SK-N-SH treated with all-trans-retinoic acid at 6 μM for 48 hours (cell line): ENCODE measurements around the gene NOLC1.
A peak's percentile ranks its signal among the peaks of the same experiment; 100 is the strongest.

Source experiments
- ATAC-seq: fragments of 200-7000 bp; cut with Tn5 transposase; 3 replicates; pipeline ENCODE4 v1.9.1; 2020; ENCODE audit warnings: mild to moderate bottlenecking, moderate library complexity
- ARNTL ChIP-seq: fragments of 450-650 bp; formaldehyde crosslinking; IDR thresholded peaks from 2 replicates; pipeline ENCODE4 v1.5.0; 2020; ENCODE audit warnings: low read depth, mild to moderate bottlenecking, moderate library complexity, borderline replicate concordance
- BACH2 ChIP-seq: fragments of 250-450 bp; sonication (Bioruptor Pico); IDR thresholded peaks from 2 replicates; pipeline ENCODE4 v1.9.0; 2021; ENCODE audit warnings: mild to moderate bottlenecking, borderline replicate concordance
- CSRNP3 ChIP-seq: fragments of 250-450 bp; sonication (Bioruptor Pico); IDR thresholded peaks from 2 replicates; pipeline ENCODE4 v1.5.1; 2021; ENCODE audit warnings: mild to moderate bottlenecking, moderate library complexity
- GLIS3 ChIP-seq: fragments of 250-450 bp; sonication (Bioruptor Pico); IDR thresholded peaks from 2 replicates; pipeline ENCODE4 v1.5.0; 2020; ENCODE audit warnings: mild to moderate bottlenecking, moderate library complexity
- ISL1 ChIP-seq: fragments of 250-450 bp; sonication (Bioruptor Pico); IDR thresholded peaks from 2 replicates; pipeline ENCODE4 v2.1.2; 2022; ENCODE audit warnings: mild to moderate bottlenecking, moderate library complexity
- OSR1 ChIP-seq: fragments of 250-450 bp; sonication (Bioruptor Pico); IDR thresholded peaks from 2 replicates; pipeline ENCODE4 v1.8.0; 2022; ENCODE audit warnings: moderate library complexity, mild to moderate bottlenecking, inconsistent platforms
- PATZ1 ChIP-seq: fragments of 250-450 bp; sonication (Bioruptor Pico); IDR thresholded peaks from 2 replicates; pipeline ENCODE4 v1.8.0; 2020; ENCODE audit warnings: mild to moderate bottlenecking, moderate library complexity, borderline replicate concordance
- POU6F1 ChIP-seq: fragments of 250-450 bp; sonication (Bioruptor Pico); IDR thresholded peaks from 2 replicates; pipeline ENCODE4 v1.8.0; 2021; ENCODE audit warnings: low read depth, mild to moderate bottlenecking, moderate library complexity, borderline replicate concordance
- PPARA ChIP-seq: fragments of 250-450 bp; sonication (Bioruptor Pico); IDR thresholded peaks from 2 replicates; pipeline ENCODE4 v1.5.0; 2020; ENCODE audit warnings: mild to moderate bottlenecking, borderline replicate concordance
- RARB ChIP-seq: fragments of 250-450 bp; sonication (Bioruptor Pico); IDR thresholded peaks from 2 replicates; pipeline ENCODE4 v1.8.0; 2021; ENCODE audit warnings: mild to moderate bottlenecking, moderate library complexity
- SNAI2 ChIP-seq: fragments of 250-450 bp; sonication (Bioruptor Pico); IDR thresholded peaks from 2 replicates; pipeline ENCODE4 v1.5.0; 2020; ENCODE audit warnings: mild to moderate bottlenecking, moderate library complexity
- TCF4 ChIP-seq: fragments of 250-450 bp; sonication (Bioruptor Pico); IDR thresholded peaks from 2 replicates; pipeline ENCODE4 v1.8.0; 2021; ENCODE audit warnings: mild to moderate bottlenecking, moderate library complexity, borderline replicate concordance
- TOX ChIP-seq: fragments of 250-450 bp; sonication (Bioruptor Pico); IDR thresholded peaks from 2 replicates; pipeline ENCODE4 v1.8.0; 2021; ENCODE audit warnings: mild to moderate bottlenecking, moderate library complexity, borderline replicate concordance
- TSHZ2 ChIP-seq: fragments of 250-450 bp; sonication (Bioruptor Pico); IDR thresholded peaks from 2 replicates; pipeline ENCODE4 v1.5.0; 2020; ENCODE audit warnings: mild to moderate bottlenecking, moderate library complexity
- ZNF565 ChIP-seq: fragments of 450-650 bp; formaldehyde crosslinking; conservative IDR thresholded peaks from 2 replicates; pipeline ENCODE4 v1.5.0; 2020; ENCODE audit warnings: low read depth, mild to moderate bottlenecking, moderate library complexity
- ZNF70 ChIP-seq: fragments of 450-650 bp; formaldehyde crosslinking; IDR thresholded peaks from 2 replicates; pipeline ENCODE4 v1.5.0; 2020; ENCODE audit warnings: mild to moderate bottlenecking, moderate library complexity

NOLC1 gene

GRCh38 chr10:102114861-102115618 lies 37.1 kb upstream of the NOLC1 start:
- ATAC-seq, result peak; percentile 77
- no peak for TF ChIP-seq SNAI2
- TF ChIP-seq POU6F1 (CRISPR knock-in tag), result no peak
- TF ChIP-seq PATZ1 (CRISPR knock-in tag), result peak; percentile 77; the same call in 1 of the 2 replicates
- no peak for TF ChIP-seq ZNF565 (CRISPR knock-in tag)

- ATAC-seq, result no peak
- TF ChIP-seq POU6F1 (CRISPR knock-in tag) (no peak), TCF4 (no peak), PPARA (CRISPR knock-in tag) (no peak), ISL1 (CRISPR knock-in tag) (no peak), CSRNP3 (CRISPR knock-in tag) (no peak), SNAI2 (no peak), OSR1 (CRISPR knock-in tag) (no peak), GLIS3 (CRISPR knock-in tag) (no peak), TSHZ2 (no peak), RARB (CRISPR knock-in tag) (no peak), ZNF70 (CRISPR knock-in tag) (no peak)
Measured at GRCh38 chr10:102115775-102116174, 36.4 kb upstream of the NOLC1 start.

- TF ChIP-seq PPARA (CRISPR knock-in tag), result no peak
- no peak for TF ChIP-seq TOX
- TF ChIP-seq GLIS3 (CRISPR knock-in tag), result no peak
Measured at GRCh38 chr10:102116656-102117055, 35.5 kb upstream of the NOLC1 start.

GRCh38 chr10:102117391-102118159 lies 34.6 kb upstream of the NOLC1 start:
- peak; percentile 17 for ATAC-seq
- TF ChIP-seq ZNF70 (CRISPR knock-in tag) (peak; percentile 51; the same call in 1 of the 2 replicates), PATZ1 (CRISPR knock-in tag) (no peak; the same call in 1 of the 2 replicates), CSRNP3 (CRISPR knock-in tag) (no peak), RARB (CRISPR knock-in tag) (no peak), OSR1 (CRISPR knock-in tag) (no peak), TCF4 (peak; percentile 69; the same call in 1 of the 2 replicates), PPARA (CRISPR knock-in tag) (no peak), ARNTL (CRISPR knock-in tag) (peak; percentile 89), BACH2 (CRISPR knock-in tag) (no peak)

More at GRCh38 chr10:102116656-102117055, 35.5 kb upstream of the NOLC1 start:
- no peak for ATAC-seq
